NCI-H2196 (cell line): ENCODE measurements around the gene KDM4C.

ENCODE experiments used
- DNase-seq: peaks from one replicate; lab custom pipeline; 2025; ENCODE audit not compliant: unreplicated experiment; lab: John Stamatoyannopoulos, UW

Gene KDM4C

GRCh38 chr9:6961845-6962522, 204.2 kb downstream of the KDM4C start:
- no peak for DNase-seq

GRCh38 chr9:6965566-6965965, 207.8 kb downstream of the KDM4C start:
- no peak for DNase-seq

- DNase-seq = no peak
Observed at GRCh38 chr9:6968271-6968670, 210.5 kb downstream of the KDM4C start.

GRCh38 chr9:6969805-6970204, 212.0 kb downstream of the KDM4C start:
- no peak for DNase-seq

DNA sequence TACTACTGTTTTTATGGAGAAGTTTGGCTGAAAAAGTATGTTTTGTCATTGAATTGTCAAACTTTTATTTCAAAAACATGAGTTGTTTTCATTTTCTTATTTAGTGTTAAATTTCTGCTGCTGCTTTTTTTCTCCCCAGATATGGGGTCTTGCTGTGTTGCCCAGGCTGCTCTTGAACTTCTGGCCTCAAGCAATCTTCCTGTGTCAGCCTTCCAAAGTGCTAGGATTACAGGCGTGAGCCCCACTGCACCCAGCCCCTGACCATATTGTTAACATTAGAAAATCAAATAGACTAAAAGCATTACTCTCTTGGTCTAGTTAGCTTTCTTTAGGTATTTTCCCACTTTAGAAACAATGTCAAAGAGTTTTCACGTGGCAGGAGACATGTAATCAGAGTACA, 215.3 kb downstream of the KDM4C start:
- no peak for DNase-seq

DNA sequence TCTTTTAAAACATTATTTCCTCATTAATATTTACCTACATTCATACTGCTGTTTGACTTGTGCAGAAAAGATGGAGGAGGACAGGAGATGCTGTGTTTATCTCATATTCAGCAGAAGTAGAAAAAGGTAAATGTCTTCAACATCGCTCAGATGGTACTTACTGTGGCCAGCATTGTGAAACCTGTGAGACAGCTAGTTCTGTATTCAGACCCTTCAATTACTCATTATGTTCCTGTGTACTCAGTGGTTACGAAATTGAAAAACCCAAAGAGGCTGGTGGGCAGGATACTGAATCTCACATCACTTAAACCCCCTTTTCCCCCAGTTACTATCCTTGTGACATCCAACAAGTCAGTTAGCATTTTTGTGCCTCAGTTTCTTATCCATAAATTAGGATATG, 216.0 kb downstream of the KDM4C start:
- DNase-seq = no peak

- DNase-seq = no peak
Observed at GRCh38 chr9:6975198-6975597, 217.4 kb downstream of the KDM4C start.

DNA sequence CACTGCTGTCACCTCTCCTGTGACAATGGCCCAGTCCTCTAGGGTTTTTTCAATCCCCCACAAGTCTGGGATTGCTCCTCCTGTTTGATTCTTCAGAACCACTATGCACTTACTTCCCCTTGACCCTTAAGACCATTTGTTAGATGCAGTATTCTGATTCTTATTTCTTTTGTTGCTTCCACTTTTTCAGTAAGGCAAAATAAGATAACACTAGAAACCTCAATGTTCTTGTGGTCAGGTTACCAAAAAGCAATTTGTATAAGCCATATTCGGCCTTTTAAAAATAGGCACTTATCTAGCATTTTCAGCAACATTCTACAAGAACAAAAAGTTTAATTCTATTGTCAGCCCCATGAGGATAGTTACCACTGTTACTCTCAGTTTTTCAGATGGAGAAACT, 220.0 kb downstream of the KDM4C start:
- no peak for DNase-seq

GRCh38 chr9:6978591-6978990, 220.8 kb downstream of the KDM4C start:
- DNase-seq = no peak

- no peak for DNase-seq
Observed at GRCh38 chr9:6984941-6985578, 227.3 kb downstream of the KDM4C start.

- DNase-seq = no peak
Observed at GRCh38 chr9:6986141-6986815, 228.5 kb downstream of the KDM4C start.

- DNase-seq = no peak
Observed at GRCh38 chr9:6987381-6987780, 229.6 kb downstream of the KDM4C start.

DNA sequence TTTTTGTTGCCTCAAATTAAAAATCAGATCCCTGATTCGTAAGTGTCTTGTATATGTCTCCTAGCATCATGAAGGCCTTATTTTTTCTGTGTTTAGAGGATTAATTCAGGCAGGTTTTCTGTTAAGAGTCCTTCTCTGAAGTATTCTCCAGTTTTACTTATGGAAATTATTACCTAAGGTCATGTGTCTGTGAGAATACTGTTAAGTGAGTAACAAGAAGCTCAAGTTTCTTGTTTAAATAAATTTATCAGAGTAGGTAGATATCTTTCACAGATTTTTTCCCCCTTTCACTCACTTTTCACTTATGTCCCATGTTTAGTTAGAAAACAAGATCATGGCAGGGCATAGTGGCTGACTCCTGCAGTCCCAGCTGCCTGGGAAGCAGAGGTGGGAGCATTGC, 233.6 kb downstream of the KDM4C start:
- DNase-seq = no peak

DNA sequence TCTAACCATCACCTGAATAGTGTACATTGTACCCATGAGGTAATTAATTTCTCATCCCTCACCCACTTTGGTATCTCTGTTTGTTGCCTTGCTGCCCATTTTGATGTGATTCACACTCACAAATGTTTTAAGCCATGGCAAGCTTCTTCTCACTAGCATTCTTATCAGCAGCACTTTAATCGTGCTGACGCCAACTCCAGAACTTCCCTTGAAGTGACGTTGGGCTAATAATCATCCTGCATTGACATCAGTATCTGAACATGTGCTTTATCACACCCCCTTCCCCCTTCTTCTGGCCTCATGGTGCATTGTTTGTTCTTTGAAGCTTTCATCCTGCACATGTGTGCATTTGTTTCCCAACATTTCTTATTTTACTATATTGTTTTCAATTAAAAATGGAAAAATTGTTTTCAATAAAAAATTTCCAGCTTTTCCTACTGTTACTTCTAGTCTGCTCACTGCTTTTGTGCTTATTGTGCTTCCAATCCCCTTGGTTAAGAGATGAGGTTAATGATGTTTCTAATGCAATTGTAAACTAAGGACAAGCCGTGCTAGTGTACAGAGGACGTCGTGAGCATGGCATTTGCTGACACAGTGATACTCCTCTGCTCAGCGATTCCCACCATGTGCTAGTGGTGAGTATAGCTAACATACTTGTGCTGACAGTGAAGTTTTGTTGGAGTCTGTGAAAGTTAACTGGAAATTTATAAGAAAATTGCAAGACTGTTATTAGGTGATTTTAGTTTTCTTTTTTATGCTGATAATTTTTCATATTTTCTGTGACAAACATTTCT, 238.5 kb downstream of the KDM4C start:
- DNase-seq = no peak

DNA sequence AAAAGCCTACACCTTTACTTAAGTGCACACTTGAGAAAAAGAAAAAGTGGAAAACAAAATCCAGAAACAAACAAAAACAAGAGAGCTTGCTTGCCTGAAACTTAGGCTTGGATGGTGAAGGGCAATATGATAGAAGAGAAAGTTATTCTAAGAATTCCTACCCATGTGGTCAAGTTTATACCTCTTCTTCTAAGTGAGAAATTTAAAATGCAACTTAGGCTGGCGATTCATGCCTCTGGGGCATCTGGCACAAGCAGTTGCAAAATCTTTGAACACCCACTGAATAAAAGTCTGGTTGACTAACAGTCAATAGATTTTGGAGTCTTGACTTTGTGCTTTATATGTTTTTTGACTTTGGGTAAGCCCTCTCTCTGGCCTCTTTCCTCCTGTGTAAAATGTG, 239.6 kb downstream of the KDM4C start:
- DNase-seq = no peak

DNA sequence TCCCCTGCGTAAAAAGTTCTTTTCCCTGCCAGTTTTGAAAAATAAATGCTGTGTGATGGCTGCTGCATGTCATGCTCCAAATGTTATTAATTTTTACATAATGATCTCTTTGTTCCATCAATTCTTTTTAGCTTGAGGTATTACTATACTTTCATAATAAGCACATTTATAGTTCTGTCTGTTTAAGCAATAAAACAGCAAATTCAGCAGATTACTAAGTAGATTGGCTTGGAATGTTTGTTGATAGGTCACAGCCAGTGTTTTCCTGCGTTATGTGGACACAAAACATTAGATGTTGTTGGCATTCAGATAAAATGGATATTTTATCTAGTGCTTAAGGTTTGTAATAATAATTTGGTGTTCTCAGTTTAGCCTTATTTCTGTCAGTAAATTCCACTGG, 242.0 kb downstream of the KDM4C start:
- no peak for DNase-seq

DNA sequence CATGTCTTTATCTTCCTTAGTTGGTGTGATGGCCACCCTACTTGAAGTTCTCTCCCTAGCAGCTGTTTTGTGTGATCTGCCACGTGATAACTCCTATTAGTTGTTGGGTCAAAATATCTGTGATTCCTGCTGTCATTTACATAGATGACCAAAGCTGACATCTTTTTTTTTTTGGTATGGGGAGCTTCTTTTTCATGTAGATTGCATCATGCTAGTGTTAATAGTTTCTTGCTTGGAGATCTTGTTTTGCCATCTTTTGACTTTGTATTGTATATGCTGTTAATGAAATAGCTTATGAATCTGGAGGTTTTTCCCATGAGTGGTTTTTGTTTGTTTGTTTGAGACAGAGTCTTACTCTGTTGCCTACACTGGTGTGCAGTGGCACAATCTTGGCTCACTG, 243.8 kb downstream of the KDM4C start:
- DNase-seq = no peak

DNA sequence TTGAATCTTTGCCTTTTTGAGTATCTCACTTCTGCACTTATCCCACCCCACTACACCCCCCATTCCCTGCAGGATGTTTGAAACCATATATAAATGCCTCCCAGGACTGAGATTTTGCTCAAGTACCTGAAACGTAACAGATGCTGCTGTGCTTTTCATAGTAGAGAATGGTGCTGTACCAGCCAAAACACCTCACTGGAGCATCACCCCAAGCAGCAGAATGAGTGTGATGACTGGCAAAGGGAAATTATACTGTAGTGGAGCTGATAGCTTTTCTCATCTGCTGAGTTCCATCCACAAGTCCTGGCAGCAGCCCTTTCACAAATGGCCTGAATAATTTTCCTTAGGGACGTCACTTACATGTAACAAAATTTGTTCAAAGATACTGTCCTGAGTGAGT, 246.1 kb downstream of the KDM4C start:
- DNase-seq = no peak

GRCh38 chr9:7006417-7006816, 248.6 kb downstream of the KDM4C start:
- DNase-seq = no peak

DNA sequence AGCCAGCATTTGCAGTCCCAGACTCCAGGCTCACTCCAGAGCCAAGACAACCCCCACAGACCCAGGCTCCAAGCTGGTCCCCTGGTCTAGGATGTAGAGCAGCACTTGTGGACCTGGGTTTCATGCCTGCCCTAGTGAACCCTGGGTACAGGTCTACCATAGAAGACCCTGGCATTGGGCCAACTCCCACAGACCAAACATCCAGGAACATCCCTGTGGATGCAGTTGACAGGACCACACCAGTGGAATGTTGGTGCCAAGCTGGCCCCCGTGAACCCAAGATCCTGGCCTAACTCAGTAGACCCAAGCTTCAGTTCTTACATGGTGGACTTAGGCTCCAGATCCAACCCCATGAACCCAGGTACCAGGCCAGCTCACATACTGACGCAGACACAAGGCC, 250.6 kb downstream of the KDM4C start:
- DNase-seq = no peak

DNA sequence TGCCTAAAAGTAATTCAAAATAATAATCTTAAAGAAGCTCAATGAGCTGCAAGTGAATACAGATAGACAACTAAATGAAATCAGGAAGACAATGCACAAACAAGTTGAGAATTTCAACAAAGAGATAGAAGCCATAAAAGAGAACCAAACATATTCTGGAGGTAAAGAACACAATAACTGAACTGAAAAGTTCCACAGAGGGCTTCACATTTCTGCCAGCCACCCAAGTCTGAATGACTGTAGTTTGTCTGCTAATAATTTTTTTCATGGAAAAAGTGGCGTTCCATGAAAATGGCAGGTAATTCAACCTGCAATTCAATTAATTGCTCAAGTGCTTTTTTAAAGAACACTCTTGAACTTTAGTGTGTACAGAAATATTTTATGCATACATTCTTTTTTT, 251.3 kb downstream of the KDM4C start:
- no peak for DNase-seq
